Activated T-cell treated with anti-CD3 and anti-CD28 coated beads, Interleukin-2, amount 50 U/mL, for 1 hour (primary cell): Measurements from ENCODE around the gene SOX12.

Experiments used
- DNase-seq: peaks from one replicate; pipeline ENCODE4 v3.0.0-alpha.2; 2020

SOX12 gene

DNA sequence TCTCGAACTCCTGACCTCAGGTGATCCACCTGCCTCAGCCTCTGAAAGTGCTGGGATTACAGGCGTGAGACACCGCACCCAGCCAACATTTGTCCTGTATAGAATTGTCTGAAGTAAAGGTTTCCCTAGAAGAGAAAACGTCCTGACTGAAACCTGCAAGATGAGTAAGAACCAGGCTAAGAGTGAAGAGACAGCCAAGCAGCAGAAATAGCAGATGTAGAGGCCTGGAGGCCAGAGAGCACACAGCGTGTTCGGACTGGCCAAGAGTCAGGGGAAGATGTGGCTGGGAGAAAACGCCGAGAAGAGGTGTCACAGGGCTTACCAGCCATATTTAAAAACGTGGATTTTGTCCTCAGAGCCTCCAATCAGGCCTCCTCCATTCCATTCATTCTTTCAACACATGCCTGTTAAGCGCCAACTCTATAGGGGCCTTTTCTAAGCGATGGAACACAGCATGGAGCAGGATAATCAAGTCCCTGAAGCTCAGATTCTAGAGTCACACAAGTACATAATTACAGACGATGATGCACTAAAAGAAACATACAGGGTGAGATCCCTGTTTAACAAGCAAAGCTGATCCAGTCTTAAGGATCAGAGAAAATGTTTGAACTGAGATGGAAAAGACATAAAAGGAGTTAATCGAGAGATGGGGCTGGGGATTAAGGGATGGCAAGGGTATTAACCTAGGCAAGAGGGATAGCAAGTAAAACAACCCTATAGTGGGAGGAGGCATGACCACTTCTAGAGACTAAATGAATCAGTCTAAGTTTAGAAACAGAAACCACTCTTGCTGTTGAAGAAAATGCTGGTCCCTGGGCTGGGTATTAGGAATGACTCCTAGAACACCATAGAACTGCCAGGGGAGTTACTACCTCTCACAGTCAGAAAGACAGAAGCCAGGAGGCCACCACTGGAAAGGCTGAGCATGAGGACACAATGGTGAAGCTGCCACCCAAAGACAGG lies 23.2 kb upstream of the SOX12 start:
- DNase-seq, result no peak

DNA sequence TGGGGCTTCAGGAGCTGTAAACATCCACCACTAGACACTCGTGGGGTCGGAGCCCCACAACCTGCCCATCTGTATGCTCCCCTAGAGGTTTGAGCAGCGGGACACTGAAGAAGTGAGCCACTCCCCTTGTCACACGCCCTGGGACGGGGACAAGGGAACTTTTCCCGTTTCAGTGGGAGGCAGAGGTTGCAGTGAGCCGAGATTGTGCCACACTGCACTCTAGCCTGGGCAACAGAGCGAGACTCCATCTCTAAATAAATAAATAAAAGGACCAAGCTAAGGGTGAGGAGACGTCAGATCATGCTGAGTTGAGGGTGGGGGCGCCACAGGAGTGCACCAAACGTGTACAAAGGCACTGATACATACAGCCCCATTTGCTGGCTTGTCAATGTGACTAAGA lies 19.6 kb upstream of the SOX12 start:
- DNase-seq, result no peak

DNA sequence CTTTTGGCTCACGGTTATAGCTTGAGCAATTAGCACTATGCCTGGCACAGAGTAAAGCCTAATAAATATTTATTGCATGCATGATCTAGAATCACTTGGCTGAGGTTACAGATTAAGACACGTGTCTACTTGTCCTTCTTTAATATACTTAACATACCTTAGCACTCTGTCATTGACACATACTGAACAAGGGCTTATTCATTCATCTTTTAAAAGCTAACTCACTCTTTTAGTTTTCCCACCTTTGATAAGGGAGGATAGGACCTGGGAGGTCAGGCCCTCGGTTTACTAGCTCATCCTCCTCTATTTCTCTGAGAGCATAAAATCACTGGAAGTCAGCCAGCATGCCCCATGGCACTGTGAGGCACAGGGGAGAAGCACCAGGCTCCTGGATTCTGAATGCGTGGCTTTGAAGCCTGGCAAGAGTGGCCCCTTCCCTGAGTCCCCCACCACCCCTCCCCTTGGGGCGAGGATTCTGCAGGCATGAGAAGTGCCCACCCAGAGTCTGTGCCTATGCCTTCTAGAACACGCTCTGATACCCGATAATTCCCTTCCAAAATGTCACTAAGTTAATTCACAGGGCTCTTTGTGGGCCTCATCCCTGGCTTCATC lies 16.8 kb upstream of the SOX12 start:
- no peak for DNase-seq

DNA sequence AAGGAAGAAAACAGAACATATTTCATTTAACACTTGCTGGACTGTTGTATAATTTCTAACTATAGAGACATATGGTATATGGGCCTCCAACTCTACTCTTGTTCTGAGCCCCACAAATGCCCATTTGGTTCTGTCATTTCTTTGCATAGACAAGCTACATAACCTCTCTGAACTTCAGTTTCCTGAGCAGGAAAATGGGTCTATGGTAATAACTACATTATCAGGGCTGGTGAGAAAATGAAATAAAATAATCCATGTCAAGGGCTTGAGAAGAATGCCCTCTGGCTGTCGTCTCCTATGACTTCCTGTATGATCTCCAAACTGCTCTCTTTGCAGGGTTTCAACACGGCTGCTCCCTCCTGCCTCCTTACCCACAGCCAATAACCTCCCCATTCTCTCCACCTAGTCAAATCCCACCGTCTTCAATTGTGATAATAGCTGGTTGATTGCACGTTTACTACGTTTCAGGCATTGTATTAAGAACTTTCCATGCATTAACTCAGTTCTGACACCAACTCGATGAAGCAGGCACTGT lies 16.0 kb upstream of the SOX12 start:
- DNase-seq, result no peak

DNA sequence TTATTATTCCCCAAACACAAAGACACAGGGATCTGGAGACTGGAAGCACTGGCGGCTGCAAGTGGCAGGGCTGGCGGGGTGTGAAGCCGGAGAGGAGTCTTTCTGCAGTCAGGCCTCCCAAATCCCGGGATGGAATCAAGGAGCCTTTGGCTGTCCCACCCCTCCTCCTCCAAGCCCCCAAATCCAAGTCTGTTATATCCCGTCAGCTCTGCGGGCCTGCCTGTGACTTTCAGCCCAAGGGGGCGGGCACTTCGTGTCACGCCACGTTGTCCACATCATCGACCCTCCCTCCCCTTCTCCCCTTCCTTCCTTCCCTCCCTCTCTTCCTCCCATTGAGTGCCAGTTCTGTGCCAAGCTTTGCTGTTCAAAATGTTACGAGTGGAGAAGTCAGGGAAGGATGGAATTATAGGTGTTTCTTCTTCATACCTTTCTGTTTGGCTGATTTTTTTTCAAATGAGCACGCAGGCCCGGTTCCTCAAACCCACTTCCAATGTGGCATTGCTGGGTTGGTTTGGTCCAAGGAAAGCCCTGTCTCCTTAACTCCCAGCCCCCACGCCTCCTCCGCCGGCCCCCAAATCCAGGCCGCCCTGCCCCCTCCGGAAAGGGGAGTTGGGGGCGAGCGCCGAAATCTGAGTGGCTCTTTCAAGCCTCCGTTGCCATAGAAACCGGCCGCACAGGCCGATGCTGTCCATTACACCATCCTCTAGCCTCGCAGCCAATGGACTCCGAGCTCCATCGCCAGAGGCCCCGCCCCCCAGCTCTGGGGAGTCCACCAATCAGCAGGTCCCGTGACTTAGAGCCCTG lies 15.3 kb upstream of the SOX12 start:
- peak; percentile 73 for DNase-seq

DNA sequence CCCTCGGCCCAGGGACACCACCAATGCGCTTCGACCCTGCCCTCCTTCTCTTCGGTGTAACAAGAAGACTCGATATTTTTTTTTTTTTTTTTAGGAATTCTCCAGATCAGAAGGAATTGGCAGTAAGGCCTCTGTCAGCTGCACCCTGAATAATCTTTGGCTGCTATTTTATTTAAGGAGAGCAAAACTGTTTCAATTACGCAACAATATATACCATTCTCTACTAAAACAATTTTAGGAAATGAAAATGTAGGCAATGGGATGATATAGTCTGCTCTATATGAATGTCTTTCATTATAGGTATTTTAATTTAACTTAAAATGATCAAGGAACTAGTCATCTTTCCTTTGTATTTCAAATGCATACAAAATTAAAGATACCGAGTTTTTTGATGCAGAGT lies 14.7 kb upstream of the SOX12 start:
- DNase-seq, result no peak

DNA sequence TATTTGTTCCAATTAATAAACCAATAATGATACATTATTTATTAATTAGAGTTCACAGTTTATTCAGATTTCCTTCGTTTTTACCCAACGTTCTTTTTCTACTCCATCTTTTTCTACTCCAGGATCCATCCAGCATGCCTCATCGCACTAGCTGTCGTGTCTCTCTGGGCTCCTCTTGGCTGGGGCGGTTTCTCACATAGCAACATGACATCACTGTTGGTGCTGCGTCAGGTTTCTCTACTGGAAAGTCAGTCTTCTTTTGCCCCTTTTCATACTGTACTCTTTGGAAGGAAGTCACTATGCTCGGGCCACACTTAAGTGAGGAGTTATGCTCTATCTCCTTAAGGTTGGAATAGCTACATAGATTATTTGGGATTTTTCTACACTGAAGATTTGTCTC lies 13.7 kb upstream of the SOX12 start:
- DNase-seq, result no peak

DNA sequence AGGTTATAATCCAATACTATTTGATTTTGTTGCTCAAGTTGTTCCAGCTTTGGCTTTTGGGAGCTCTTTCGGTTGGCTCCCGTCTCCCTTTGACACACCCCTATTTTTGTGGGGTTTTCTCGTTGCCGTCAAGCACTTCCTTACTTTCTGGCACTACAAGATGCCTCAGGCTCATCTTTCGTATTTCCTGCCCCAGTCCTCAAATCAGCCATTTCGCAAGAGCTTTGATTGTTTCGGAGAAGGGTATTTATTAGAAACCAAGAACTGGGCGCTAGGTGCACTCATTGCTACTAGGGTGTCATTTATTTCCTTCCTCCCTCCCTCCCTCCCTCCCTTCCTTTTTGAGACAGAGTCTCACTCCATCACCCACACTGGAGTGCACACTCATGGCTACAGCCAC lies 13.3 kb upstream of the SOX12 start:
- no peak for DNase-seq

DNA sequence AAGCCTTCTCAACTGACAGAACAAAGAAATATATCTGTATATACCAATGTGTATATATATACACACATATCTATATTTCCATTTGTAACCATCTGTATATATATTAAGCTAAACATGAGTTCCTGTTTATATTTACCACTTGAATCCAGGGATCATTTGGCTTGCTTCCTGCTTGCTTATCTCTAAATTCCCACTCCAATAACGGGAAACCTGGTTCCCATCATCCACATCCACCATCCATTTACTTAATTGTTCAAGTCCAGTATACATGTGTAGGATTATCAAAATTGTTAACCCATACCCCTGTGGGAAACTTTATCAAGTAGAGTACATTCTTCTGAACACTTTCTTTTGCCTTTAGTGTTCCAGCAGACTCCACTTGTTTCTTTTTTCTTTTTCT lies 12.5 kb upstream of the SOX12 start:
- no peak for DNase-seq

DNA sequence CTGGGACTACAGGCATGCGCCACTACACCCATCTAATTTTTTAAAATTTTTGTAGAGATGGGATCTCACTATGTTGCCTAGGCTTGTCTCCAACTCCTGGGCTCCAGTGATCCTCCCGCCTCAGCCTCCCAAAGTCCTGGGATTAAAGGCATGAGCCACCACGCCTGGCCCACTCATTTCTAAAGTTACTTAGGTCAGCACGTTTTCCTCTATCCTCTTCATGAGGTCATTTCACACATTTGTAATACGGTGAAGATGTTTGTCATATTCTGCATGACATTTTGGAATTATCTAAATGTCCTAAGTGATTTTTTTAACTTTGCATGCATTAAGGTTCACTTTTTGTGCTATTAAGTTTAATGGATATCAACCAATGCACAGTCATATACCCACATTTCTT lies 11.9 kb upstream of the SOX12 start:
- no peak for DNase-seq

DNA sequence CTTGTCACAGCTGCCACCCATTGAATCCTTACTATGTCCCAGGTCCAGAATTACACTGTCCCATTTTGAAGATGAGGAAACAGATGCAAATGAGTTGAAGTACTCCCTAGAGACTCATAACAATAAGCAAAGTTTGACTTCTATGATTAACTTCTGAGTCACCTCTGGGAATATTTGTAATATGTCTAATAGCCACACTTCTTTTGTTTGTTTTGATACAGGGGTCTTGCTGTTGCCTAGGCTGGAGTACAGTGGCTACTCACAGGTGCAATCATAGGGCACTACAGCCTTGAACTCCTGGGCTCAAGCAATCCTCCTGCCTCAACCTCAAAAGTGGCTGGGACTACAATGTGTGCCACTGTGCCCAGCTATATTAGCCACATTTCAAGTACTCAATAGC lies 11.4 kb upstream of the SOX12 start:
- DNase-seq, result no peak

DNA sequence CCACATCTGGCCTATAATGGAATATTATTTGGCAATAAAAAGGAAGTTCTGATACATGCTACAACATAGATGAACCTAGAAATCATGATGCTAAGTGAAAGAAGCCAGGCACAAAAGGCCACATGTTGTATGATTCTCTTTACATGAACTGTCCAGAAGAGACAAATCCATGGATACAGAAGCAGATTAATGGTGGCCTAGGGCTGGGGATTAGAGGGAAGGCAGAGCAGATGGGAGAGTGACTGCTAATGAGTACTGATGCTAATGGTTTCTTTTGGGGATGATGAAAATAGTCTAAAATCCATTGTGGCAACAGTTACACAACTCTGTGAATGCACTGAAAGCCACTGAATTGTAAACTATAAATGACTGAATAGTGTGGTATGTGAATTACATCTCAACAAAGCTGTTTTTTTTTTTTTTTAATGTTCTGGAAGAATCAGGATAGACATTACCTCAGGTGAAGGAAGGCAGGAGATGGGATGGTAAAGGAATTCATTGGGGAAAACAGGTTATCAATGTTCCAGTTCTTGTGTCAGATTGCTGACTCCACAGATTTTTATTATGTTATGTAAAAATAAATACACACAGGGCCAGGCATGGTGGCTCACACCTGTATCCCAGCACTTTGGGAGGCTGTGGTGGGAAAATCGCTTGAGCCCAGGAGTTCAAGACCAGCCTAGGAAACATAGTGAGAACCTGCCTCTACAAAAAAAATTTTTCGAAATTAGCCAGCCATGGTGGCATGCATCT lies 8.9 kb upstream of the SOX12 start:
- DNase-seq, result no peak

DNA sequence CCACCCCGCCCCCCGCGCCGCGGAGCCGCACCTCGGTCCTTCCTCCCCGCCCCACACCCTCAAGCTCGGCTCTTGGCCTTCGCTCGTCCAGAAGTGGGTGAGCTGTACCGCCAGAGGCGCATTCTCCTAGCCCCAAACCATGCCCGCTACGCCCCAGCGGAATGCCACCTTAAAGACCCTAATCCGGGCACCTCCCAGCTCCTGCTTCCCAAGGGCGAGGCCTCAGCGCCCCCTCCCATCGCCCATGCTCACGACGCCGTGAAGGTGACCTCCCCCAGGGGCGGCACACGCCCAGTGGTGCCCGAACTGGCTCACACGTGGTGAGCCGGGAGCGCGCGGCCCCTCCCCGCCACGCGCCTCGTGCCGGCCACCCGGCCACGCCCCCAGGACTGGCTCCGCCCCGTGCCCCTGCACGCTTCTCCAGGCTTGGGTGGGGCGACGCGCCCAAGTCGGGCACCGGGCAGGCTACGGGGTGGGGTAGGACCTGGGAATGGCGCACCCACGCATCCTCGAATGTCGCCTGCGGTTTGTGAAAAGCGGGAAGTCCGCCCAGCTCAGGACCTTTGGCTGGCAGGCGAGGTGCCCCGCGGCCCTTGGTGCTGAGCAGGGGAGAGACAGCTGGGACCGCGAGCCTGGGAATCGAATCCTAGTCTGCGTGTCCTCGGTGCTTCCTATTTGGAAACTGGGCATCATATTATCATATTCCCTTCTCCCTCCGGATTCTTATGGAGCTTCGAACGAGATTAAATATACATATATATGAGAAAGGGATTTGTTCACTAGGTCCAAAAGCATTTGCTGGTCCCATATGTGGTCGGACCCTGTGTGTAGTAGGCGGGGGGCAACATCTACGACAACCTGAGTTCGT lies 941 bp upstream of the SOX12 start:
- DNase-seq, result peak; percentile 93

DNA sequence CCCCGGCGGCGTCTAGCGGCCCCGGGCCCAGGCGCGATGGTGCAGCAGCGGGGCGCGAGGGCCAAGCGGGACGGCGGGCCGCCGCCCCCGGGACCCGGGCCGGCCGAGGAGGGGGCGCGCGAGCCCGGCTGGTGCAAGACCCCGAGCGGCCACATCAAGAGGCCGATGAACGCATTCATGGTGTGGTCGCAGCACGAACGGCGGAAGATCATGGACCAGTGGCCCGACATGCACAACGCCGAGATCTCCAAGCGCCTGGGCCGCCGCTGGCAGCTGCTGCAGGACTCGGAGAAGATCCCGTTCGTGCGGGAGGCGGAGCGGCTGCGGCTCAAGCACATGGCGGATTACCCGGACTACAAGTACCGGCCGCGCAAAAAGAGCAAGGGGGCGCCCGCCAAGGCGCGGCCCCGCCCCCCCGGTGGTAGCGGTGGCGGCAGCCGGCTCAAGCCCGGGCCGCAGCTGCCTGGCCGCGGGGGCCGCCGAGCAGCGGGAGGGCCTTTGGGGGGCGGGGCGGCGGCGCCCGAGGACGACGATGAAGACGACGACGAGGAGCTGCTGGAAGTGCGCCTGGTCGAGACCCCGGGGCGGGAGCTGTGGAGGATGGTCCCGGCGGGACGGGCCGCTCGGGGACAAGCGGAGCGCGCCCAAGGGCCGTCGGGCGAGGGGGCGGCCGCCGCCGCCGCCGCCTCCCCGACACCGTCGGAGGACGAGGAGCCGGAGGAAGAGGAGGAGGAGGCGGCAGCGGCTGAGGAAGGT lies 715 bp downstream of the SOX12 start:
- DNase-seq, result peak; percentile 71

DNA sequence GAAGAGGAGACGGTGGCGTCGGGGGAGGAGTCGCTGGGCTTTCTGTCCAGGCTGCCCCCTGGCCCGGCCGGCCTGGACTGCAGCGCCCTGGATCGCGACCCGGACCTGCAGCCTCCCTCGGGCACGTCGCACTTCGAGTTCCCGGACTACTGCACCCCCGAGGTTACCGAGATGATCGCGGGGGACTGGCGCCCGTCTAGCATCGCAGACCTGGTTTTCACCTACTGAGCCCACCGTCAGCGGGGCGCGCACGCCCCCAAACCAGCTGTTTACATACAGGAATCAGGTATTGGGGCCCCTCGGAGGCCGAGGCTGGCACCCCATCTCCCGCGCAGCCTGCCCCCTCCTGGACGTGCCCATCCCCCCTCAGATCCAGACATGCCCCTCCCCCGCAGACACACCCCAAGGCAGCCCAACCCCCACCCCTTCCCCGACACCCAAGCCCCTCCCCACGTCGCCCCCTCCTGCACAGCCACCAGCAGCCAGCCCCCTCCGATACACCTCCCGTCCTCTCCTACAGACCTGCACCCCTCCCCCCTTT lies 1.4 kb downstream of the SOX12 start:
- DNase-seq, result no peak

DNA sequence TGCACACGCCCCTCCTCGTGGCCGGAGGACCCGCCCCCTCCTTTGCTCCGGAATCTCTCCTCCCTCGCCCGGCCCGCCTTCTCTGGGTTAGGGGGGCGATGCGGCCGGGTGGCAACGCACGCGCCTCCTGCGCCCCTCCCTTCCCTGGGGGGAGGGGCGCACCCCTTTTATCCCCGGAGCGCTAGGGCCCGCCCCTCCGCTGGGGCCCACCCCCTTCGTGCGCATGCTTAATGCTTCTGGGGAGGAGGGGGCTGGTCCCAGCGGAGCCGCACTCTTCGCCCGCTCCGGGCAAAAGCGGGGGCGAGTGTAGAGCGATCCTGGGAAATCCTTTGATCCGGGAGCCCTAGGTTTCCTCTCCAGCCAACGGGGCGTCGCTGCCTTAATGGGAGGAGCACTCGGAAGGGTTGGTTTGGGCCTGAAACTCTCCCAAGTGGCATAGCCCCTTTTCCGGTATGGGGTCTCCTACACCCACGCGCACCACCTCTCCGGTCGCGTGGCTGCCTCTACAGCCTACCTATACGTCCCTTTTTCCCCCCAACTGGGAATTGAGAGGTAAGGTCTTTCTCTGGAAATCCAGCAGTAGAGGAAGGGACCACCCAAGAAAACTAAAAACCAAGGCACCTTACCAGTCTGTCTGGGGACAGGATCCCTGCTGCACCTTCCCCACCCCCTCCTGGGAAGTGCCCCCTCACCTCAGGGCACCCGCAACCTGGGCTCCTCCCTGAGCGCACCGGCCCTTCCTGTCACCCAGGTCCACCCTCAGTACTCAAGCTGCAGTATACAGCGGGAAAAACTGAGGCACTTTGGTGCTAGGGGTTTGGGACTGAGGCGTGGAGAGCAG lies 2.1 kb downstream of the SOX12 start:
- peak; percentile 85 for DNase-seq

DNA sequence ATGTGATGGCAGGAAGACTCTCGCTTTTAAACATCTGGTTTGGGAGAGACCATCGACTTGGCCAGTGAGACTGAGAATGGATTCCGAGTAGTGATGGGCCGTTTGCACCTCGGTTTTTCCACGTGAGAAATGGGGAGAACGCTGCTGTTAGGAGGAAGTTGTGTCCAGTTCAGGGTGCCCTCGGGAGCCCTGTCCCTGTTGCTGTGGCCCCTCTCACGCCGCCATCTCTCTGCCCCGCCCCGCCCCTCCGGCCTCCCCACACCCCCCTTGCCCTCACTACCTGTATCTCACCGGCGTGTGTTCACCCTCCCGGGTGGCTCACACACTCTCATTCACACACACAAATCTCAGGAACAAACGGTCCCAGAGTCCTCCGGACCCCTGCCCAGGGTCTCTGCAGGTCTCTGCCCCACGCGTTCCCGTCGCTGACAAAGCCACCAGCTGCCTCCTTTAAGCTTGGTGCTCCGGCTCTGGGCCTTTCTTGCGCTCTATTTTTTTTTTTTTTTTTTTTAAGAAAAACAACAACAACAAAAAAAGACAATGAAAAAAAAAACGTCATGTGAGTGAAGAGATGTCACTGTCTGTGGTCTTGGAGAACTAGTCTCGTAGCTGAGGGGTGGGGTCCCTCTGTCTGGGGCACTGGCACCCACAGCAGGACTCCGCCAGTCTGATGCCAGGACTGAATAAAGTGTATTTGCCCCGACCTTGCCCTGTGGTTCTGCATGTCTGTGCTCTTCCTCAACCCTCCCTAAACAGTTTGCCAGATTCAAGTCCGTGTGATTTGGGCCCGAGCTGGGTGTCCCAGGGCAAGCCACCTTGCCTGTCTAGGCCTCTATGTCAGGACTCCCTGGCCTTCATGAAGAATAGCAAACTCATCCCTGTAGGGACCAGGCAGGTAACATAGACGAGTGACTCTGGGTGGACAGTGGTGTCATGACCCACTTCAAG lies 2.9 kb downstream of the SOX12 start:
- no peak for DNase-seq

DNA sequence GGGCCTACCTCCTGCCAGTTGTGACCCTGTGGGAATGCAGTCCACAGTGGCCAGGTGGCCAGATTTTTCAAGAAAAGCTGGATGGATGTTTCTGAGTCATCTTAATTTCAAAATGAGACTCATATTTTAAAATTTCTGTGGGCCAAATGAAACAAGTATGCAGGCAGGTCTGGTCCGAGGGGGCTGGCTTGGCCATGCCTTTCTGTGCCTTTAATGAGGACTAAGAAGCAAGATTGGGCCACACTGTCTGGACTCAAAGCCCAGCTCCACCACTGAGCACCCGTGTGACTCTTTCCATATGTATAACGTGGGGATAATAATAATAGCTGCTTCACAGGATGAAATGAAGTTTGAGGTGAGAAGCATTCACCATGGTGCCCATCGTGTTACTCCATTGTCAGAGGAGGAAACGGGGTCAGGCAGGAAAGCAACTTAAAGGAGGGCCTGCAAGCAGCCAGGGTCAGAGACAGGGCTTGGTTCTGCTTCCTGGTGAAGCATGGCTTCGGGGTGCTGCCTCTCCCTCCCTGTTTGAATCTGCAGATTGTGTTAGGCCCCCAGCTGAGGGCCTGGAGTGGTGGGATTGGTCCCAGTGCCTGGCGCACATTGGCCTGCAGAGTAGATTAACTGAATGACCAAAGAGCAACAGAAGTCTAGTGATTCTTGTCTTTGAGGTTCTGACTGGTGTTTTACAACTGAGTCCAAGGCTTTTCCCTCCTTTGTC lies 3.8 kb downstream of the SOX12 start:
- no peak for DNase-seq
